Thyroid gland (tissue), 4 donors: ENCODE results near the gene CRLF1.

Experiments
- CTCF ChIP-seq, 6 experiments: fragments of 200-600 bp in 3 of 6; fragments of 450-650 bp in 3 of 6; sonication (generic) in 3 of 6; IDR thresholded peaks; one replicate each; pipeline ENCODE4 v1.5.1; 2016 to 2019; ENCODE audit warnings: antibody characterized with exemption in 6 of 6, mild to moderate bottlenecking in 2 of 6, inconsistent platforms in 1 of 6, moderate library complexity in 1 of 6
- POLR2A ChIP-seq, 2 donors: fragments of 450-650 bp; IDR thresholded peaks; one replicate each; pipeline ENCODE4 v1.6.1; 2017; ENCODE audit warnings: antibody characterized with exemption in 2 of 2, mild to moderate bottlenecking in 2 of 2, moderate library complexity in 1 of 2

GRCh38 chr19:18588611-18589379 is 17.8 kb downstream of the CRLF1 start, which contains the start of gene REX1BD:
- TF ChIP-seq POLR2A (IDR thresholded peaks at IDR 0.05) = peak in 1 of 2 donors; percentile 56
- peak; percentile 65 to 86 (median 76) for TF ChIP-seq CTCF (IDR thresholded peaks at IDR 0.05)
